ENCODE measurements around the gene ZNRF3.
A peak's percentile ranks its signal among the peaks of the same experiment; 100 is the strongest.

ZNRF3 gene

GRCh38 chr22:28940441-28940840 lies 57.1 kb downstream of the ZNRF3 start:
- no peak overlapping the region for H3K9ac ChIP-seq (ENCODE audit: low read length)
- TF ChIP-seq EZH2phosphoT487 (IDR thresholded peaks at IDR 0.05; ENCODE audit: low read depth), result no peak
- TF ChIP-seq CTCF (IDR thresholded peaks at IDR 0.05; ENCODE audit: low read depth, low read length), result no peak
- H3K79me2 ChIP-seq (ENCODE audit: low read length), result peaks cover 50% of the 10 kb centered on the region
- no peaks in the 10 kb centered on the region for H3K9me3 ChIP-seq (ENCODE audit: insufficient read depth, low read length)
- no peak overlapping the region for H3K4me3 ChIP-seq (ENCODE audit: low read length)
- peaks cover 9% of the 10 kb centered on the region; the same call in 1 of the 2 replicates for H4K20me1 ChIP-seq (ENCODE audit: insufficient read depth, low read length)
- H3K36me3 ChIP-seq (replicated peaks; ENCODE audit: low read depth, low read length), result peaks cover 2% of the 10 kb centered on the region
- H3K27me3 ChIP-seq (ENCODE audit: low read depth, low read length), result no peaks in the 10 kb centered on the region
- no peak overlapping the region for H3K27ac ChIP-seq (ENCODE audit: low read length)
- no peak overlapping the region for H3K4me2 ChIP-seq (ENCODE audit: low read length)
- H2AFZ ChIP-seq (ENCODE audit: low read depth, low read length), result no peak overlapping the region
- peaks cover 12% of the 10 kb centered on the region for H3K4me1 ChIP-seq (ENCODE audit: low read length)

- peaks cover 54% of the 10 kb centered on the region for H3K79me2 ChIP-seq (ENCODE audit: low read length)
- H4K20me1 ChIP-seq (ENCODE audit: insufficient read depth, low read length), result peaks cover 2% of the 10 kb centered on the region; the same call in 1 of the 2 replicates
- H3K27me3 ChIP-seq (ENCODE audit: low read depth, low read length), result no peaks in the 10 kb centered on the region
- H3K4me1 ChIP-seq (ENCODE audit: low read length), result peaks cover 12% of the 10 kb centered on the region
- H3K4me2 ChIP-seq (ENCODE audit: low read length), result no peak overlapping the region
- peaks cover 12% of the 10 kb centered on the region for H3K9me3 ChIP-seq (ENCODE audit: insufficient read depth, low read length)
- H3K4me3 ChIP-seq (ENCODE audit: low read length), result no peak overlapping the region
- no peak overlapping the region for H3K27ac ChIP-seq (ENCODE audit: low read length)
- no peak overlapping the region for H2AFZ ChIP-seq (ENCODE audit: low read depth, low read length)
- H3K9ac ChIP-seq (ENCODE audit: low read length), result no peak overlapping the region
- peaks cover 15% of the 10 kb centered on the region for H3K36me3 ChIP-seq (replicated peaks; ENCODE audit: low read depth, low read length)
- no peak for TF ChIP-seq EZH2phosphoT487 (IDR thresholded peaks at IDR 0.05; ENCODE audit: low read depth)
- TF ChIP-seq CTCF (IDR thresholded peaks at IDR 0.05; ENCODE audit: low read depth, low read length), result no peak
Observed at GRCh38 chr22:28942333-28942732, 59.0 kb downstream of the ZNRF3 start.

- H3K9me3 ChIP-seq (ENCODE audit: insufficient read depth, low read length), result peaks cover 15% of the 10 kb centered on the region
- no peak overlapping the region for H3K9ac ChIP-seq (ENCODE audit: low read length)
- peaks cover 12% of the 10 kb centered on the region for H3K4me1 ChIP-seq (ENCODE audit: low read length)
- H2AFZ ChIP-seq (ENCODE audit: low read depth, low read length), result no peak overlapping the region
- H3K27ac ChIP-seq (ENCODE audit: low read length), result no peak overlapping the region
- TF ChIP-seq EZH2phosphoT487 (IDR thresholded peaks at IDR 0.05; ENCODE audit: low read depth) (no peak), CTCF (IDR thresholded peaks at IDR 0.05; ENCODE audit: low read depth, low read length) (no peak)
- H4K20me1 ChIP-seq (ENCODE audit: insufficient read depth, low read length), result peaks cover 2% of the 10 kb centered on the region; the same call in 1 of the 2 replicates
- no peaks in the 10 kb centered on the region for H3K27me3 ChIP-seq (ENCODE audit: low read depth, low read length)
- no peak overlapping the region for H3K4me3 ChIP-seq (ENCODE audit: low read length)
- peaks cover 54% of the 10 kb centered on the region for H3K79me2 ChIP-seq (ENCODE audit: low read length)
- peak overlapping the region; percentile 23 for H3K4me2 ChIP-seq (ENCODE audit: low read length)
- H3K36me3 ChIP-seq (replicated peaks; ENCODE audit: low read depth, low read length), result peaks cover 15% of the 10 kb centered on the region
Observed at GRCh38 chr22:28942801-28943500, 59.6 kb downstream of the ZNRF3 start.

GRCh38 chr22:28943501-28943879 lies 60.1 kb downstream of the ZNRF3 start:
- no peak for TF ChIP-seq EZH2phosphoT487 (IDR thresholded peaks at IDR 0.05; ENCODE audit: low read depth)
- no peak for TF ChIP-seq CTCF (IDR thresholded peaks at IDR 0.05; ENCODE audit: low read depth, low read length)
- no peak overlapping the region for H3K9ac ChIP-seq (ENCODE audit: low read length)
- peaks cover 15% of the 10 kb centered on the region for H3K36me3 ChIP-seq (replicated peaks; ENCODE audit: low read depth, low read length)
- no peaks in the 10 kb centered on the region for H3K27me3 ChIP-seq (ENCODE audit: low read depth, low read length)
- no peak overlapping the region for H3K27ac ChIP-seq (ENCODE audit: low read length)
- no peak overlapping the region for H2AFZ ChIP-seq (ENCODE audit: low read depth, low read length)
- H3K4me1 ChIP-seq (ENCODE audit: low read length), result peaks cover 12% of the 10 kb centered on the region
- peaks cover 15% of the 10 kb centered on the region for H3K9me3 ChIP-seq (ENCODE audit: insufficient read depth, low read length)
- no peak overlapping the region for H3K4me3 ChIP-seq (ENCODE audit: low read length)
- peak overlapping the region; percentile 23 for H3K4me2 ChIP-seq (ENCODE audit: low read length)
- peaks cover 55% of the 10 kb centered on the region for H3K79me2 ChIP-seq (ENCODE audit: low read length)
- peaks cover 2% of the 10 kb centered on the region; the same call in 1 of the 2 replicates for H4K20me1 ChIP-seq (ENCODE audit: insufficient read depth, low read length)
